Astrocyte of the spinal cord (primary cell): ENCODE measurements around the gene CGNL1.

Experiments
- DNase-seq: peaks from one replicate; pipeline ENCODE4 v3.0.0; 2011; ENCODE audit warnings: low read depth, low spot score
- H3K4me3 ChIP-seq: 2 replicates; pipeline ENCODE4 v1.5.1; 2011; ENCODE audit warnings: low read depth, mild to moderate bottlenecking, low read length, moderate library complexity
- CTCF ChIP-seq: IDR thresholded peaks from 2 replicates; pipeline ENCODE4 v1.5.1; 2012; ENCODE audit warnings: low read depth, mild to moderate bottlenecking, low read length, inconsistent platforms
- in situ Hi-C: cut with HindIII; loops from 2 replicates; pipeline ENCODE4 v1.10.0; 2017; ENCODE audit warnings: low sequenced_read_pairs

The CGNL1 gene

GRCh38 chr15:57519806-57520205, 143.5 kb downstream of the CGNL1 start:
- no peak for DNase-seq
- no peak for TF ChIP-seq CTCF
- H3K4me3 ChIP-seq: no peak overlapping the region
- in situ Hi-C loops: no loop called here

- no peak overlapping the region for H3K4me3 ChIP-seq
- DNase-seq: no peak
- in situ Hi-C loops: no loop called here
- TF ChIP-seq CTCF: no peak
Measured at GRCh38 chr15:57521503-57521902, 145.2 kb downstream of the CGNL1 start.

GRCh38 chr15:57522148-57522547, 145.8 kb downstream of the CGNL1 start:
- no peak overlapping the region for H3K4me3 ChIP-seq
- in situ Hi-C loops: no loop called here
- no peak for TF ChIP-seq CTCF
- DNase-seq: no peak

GRCh38 chr15:57525581-57525980, 149.3 kb downstream of the CGNL1 start:
- in situ Hi-C loops: no loop called here
- no peak for TF ChIP-seq CTCF
- no peak for DNase-seq
- H3K4me3 ChIP-seq: no peak overlapping the region

GRCh38 chr15:57526076-57526475, 149.8 kb downstream of the CGNL1 start:
- in situ Hi-C loops: no loop called here

GRCh38 chr15:57526615-57527014, 150.3 kb downstream of the CGNL1 start:
- DNase-seq: no peak
- in situ Hi-C loops: no loop called here
- no peak for TF ChIP-seq CTCF
- no peak overlapping the region for H3K4me3 ChIP-seq

More at GRCh38 chr15:57526076-57526475, 149.8 kb downstream of the CGNL1 start:
- TF ChIP-seq CTCF: no peak
- no peak overlapping the region for H3K4me3 ChIP-seq
- DNase-seq: no peak
